KMS-11 (cell line): ENCODE measurements around the gene FOXN3.

ENCODE experiments used
- H2AFZ ChIP-seq: fragments of 200-600 bp; sonication (generic); 2 replicates; pipeline ENCODE4 v1.6.1; 2016; ENCODE audit warnings: antibody characterized with exemption, mixed run types, low read depth
- H3K27ac ChIP-seq: fragments of 200-600 bp; sonication (generic); 2 replicates; pipeline ENCODE4 v1.6.1; 2016; ENCODE audit warnings: mild to moderate bottlenecking, mixed run types
- H3K27me3 ChIP-seq: fragments of 200-600 bp; sonication (generic); 2 replicates; pipeline ENCODE4 v1.6.1; 2017; ENCODE audit warnings: mild to moderate bottlenecking, low read depth, mixed run types, moderate library complexity; ENCODE audit not compliant: insufficient read depth
- H3K36me3 ChIP-seq: fragments of 200-600 bp; sonication (generic); 2 replicates; pipeline ENCODE4 v1.6.1; 2017; ENCODE audit warnings: mild to moderate bottlenecking, mixed run types; ENCODE audit not compliant: insufficient read depth
- H3K4me1 ChIP-seq: fragments of 200-600 bp; sonication (generic); 2 replicates; pipeline ENCODE4 v1.6.1; 2016; ENCODE audit warnings: mild to moderate bottlenecking, low read depth, mixed run types; ENCODE audit not compliant: poor library complexity, severe bottlenecking
- H3K4me2 ChIP-seq: fragments of 200-600 bp; sonication (generic); 2 replicates; pipeline ENCODE4 v1.7.0; 2016; ENCODE audit warnings: mild to moderate bottlenecking, mixed run types
- H3K4me3 ChIP-seq: fragments of 200-600 bp; sonication (generic); IDR thresholded peaks from 2 replicates; pipeline ENCODE4 v1.6.1; 2017; ENCODE audit warnings: low read depth, low read length, mixed read lengths; ENCODE audit not compliant: insufficient read depth
- H3K79me2 ChIP-seq: fragments of 200-600 bp; sonication (generic); 2 replicates; pipeline ENCODE4 v1.6.1; 2016; ENCODE audit warnings: low read depth, mixed run types; ENCODE audit not compliant: insufficient read depth
- H3K9ac ChIP-seq: fragments of 200-600 bp; sonication (generic); 2 replicates; pipeline ENCODE4 v1.6.1; 2016; ENCODE audit warnings: mild to moderate bottlenecking, mixed run types
- H4K20me1 ChIP-seq: fragments of 200-600 bp; sonication (generic); 2 replicates; pipeline ENCODE4 v1.6.1; 2016; ENCODE audit warnings: mild to moderate bottlenecking, mixed run types; ENCODE audit not compliant: insufficient read depth
- CTCF ChIP-seq: fragments of 200-600 bp; sonication (generic); conservative IDR thresholded peaks from 2 replicates; pipeline ENCODE4 v1.6.1; 2017; ENCODE audit warnings: low read depth, mild to moderate bottlenecking, antibody characterized with exemption, low read length, moderate library complexity, mixed read lengths

FOXN3 gene

GRCh38 chr14:89458713-89459420, 41.8 kb upstream of the FOXN3 start:
- H2AFZ ChIP-seq, result no peak overlapping the region
- no peak overlapping the region for H3K27ac ChIP-seq
- H3K27me3 ChIP-seq, result no peaks in the 10 kb centered on the region
- H3K4me1 ChIP-seq, result no peaks in the 10 kb centered on the region
- H3K9ac ChIP-seq, result no peak overlapping the region
- no peaks in the 10 kb centered on the region for H3K79me2 ChIP-seq
- no peak for TF ChIP-seq CTCF
- H3K4me3 ChIP-seq, result no peak overlapping the region
- no peaks in the 10 kb centered on the region for H4K20me1 ChIP-seq
- H3K4me2 ChIP-seq, result no peak overlapping the region
- no peaks in the 10 kb centered on the region for H3K36me3 ChIP-seq

GRCh38 chr14:89457007-89457406, 40.0 kb upstream of the FOXN3 start:
- no peaks in the 10 kb centered on the region for H3K79me2 ChIP-seq

GRCh38 chr14:89455412-89455811, 38.4 kb upstream of the FOXN3 start:
- no peaks in the 10 kb centered on the region for H3K79me2 ChIP-seq
- H4K20me1 ChIP-seq, result no peaks in the 10 kb centered on the region
- no peak overlapping the region for H3K4me3 ChIP-seq
- no peak overlapping the region for H3K9ac ChIP-seq
- no peak overlapping the region for H3K27ac ChIP-seq
- no peak overlapping the region for H2AFZ ChIP-seq
- no peak overlapping the region for H3K4me2 ChIP-seq
- no peaks in the 10 kb centered on the region for H3K27me3 ChIP-seq
- no peaks in the 10 kb centered on the region for H3K4me1 ChIP-seq
- H3K36me3 ChIP-seq, result no peaks in the 10 kb centered on the region
- no peak for TF ChIP-seq CTCF

More at GRCh38 chr14:89457007-89457406, 40.0 kb upstream of the FOXN3 start:
- TF ChIP-seq CTCF, result no peak
- H3K36me3 ChIP-seq, result no peaks in the 10 kb centered on the region
- H4K20me1 ChIP-seq, result no peaks in the 10 kb centered on the region
- H3K27me3 ChIP-seq, result no peaks in the 10 kb centered on the region
- H3K27ac ChIP-seq, result no peak overlapping the region
- H2AFZ ChIP-seq, result no peak overlapping the region
- H3K9ac ChIP-seq, result no peak overlapping the region
- H3K4me3 ChIP-seq, result no peak overlapping the region
- H3K4me2 ChIP-seq, result no peak overlapping the region
- no peaks in the 10 kb centered on the region for H3K4me1 ChIP-seq

GRCh38 chr14:89454996-89455395, 38.0 kb upstream of the FOXN3 start:
- TF ChIP-seq CTCF, result no peak
- no peak overlapping the region for H2AFZ ChIP-seq
- H3K27me3 ChIP-seq, result no peaks in the 10 kb centered on the region
- no peaks in the 10 kb centered on the region for H4K20me1 ChIP-seq
- H3K9ac ChIP-seq, result no peak overlapping the region
- no peak overlapping the region for H3K4me2 ChIP-seq
- no peaks in the 10 kb centered on the region for H3K79me2 ChIP-seq
- H3K36me3 ChIP-seq, result no peaks in the 10 kb centered on the region
- no peaks in the 10 kb centered on the region for H3K4me1 ChIP-seq
- H3K4me3 ChIP-seq, result no peak overlapping the region
- H3K27ac ChIP-seq, result no peak overlapping the region
